Measurements from ENCODE around the gene CAPSL.
"Not testable (repeated sequence)": the region's sequence is repeated elsewhere in the genome, so short reads cannot be mapped to it uniquely, and the experiment has no call there.

The CAPSL gene

GRCh38 chr5:35938568-35939227, at the start of gene CAPSL:
CAPSL (minus strand) TSS chr5:35938622; CDS start chr5:35921120, 17,502 bp downstream.
- peak in 1 of 2 experiments; percentile 62 for DNase-seq

- no peak for DNase-seq
Observed at GRCh38 chr5:35987776-35988175, 49.4 kb upstream of the CAPSL start.

GRCh38 chr5:35979715-35980114, 41.3 kb upstream of the CAPSL start:
- no peak for DNase-seq

- not testable (repeated sequence) for DNase-seq
Observed at GRCh38 chr5:35976859-35977258, 38.4 kb upstream of the CAPSL start.

GRCh38 chr5:35974570-35974969, 36.1 kb upstream of the CAPSL start:
- no peak for DNase-seq

- no peak for DNase-seq
Observed at GRCh38 chr5:35971878-35972210, 33.4 kb upstream of the CAPSL start.

GRCh38 chr5:35971186-35971877, 32.9 kb upstream of the CAPSL start:
- DNase-seq = no peak

GRCh38 chr5:35963381-35963843, 25.0 kb upstream of the CAPSL start:
- no peak for DNase-seq

- no peak for DNase-seq
Observed at GRCh38 chr5:35960328-35960727, 21.9 kb upstream of the CAPSL start.

- no peak for DNase-seq
Observed at GRCh38 chr5:35956429-35956828, 18.0 kb upstream of the CAPSL start.

GRCh38 chr5:35954175-35954574, 15.8 kb upstream of the CAPSL start:
- DNase-seq = no peak

GRCh38 chr5:35947085-35947484, 8.7 kb upstream of the CAPSL start:
- DNase-seq = no peak

GRCh38 chr5:35939639-35940038, 1.2 kb upstream of the CAPSL start:
- no peak for DNase-seq

- peak; percentile 62 to 83 for DNase-seq
Observed at GRCh38 chr5:35926389-35927051, 11.9 kb downstream of the CAPSL start.

- DNase-seq = peak in 1 of 2 experiments; percentile 77
Observed at GRCh38 chr5:35924950-35925722, 13.3 kb downstream of the CAPSL start.

- DNase-seq = no peak
Observed at GRCh38 chr5:35924122-35924949, 14.1 kb downstream of the CAPSL start.

- DNase-seq = no peak
Observed at GRCh38 chr5:35922468-35922867, 16.0 kb downstream of the CAPSL start.

- no peak for DNase-seq
Observed at GRCh38 chr5:35921930-35922329, 16.5 kb downstream of the CAPSL start.

- peak in 1 of 2 experiments; percentile 22 for DNase-seq
Observed at GRCh38 chr5:35920890-35921289, 17.5 kb downstream of the CAPSL start.

- no peak for DNase-seq
Observed at GRCh38 chr5:35919191-35919590, 19.2 kb downstream of the CAPSL start.

GRCh38 chr5:35908814-35909213, 29.6 kb downstream of the CAPSL start:
- no peak for DNase-seq

GRCh38 chr5:35908228-35908627, 30.2 kb downstream of the CAPSL start:
- DNase-seq = no peak
